ENCODE results near the gene RANBP17.

Gene RANBP17

GRCh38 chr5:171102877-171103610, 241.2 kb downstream of the RANBP17 start:
- no peak for DNase-seq

- DNase-seq = no peak
Observed at GRCh38 chr5:171107669-171108068, 245.9 kb downstream of the RANBP17 start.

GRCh38 chr5:171115519-171115918, 253.7 kb downstream of the RANBP17 start:
- no peak for DNase-seq

- DNase-seq = no peak
Observed at GRCh38 chr5:171116719-171117118, 254.9 kb downstream of the RANBP17 start.

GRCh38 chr5:171120986-171121622, 259.3 kb downstream of the RANBP17 start:
- no peak for DNase-seq

- DNase-seq = no peak
Observed at GRCh38 chr5:171121638-171122037, 259.8 kb downstream of the RANBP17 start.

GRCh38 chr5:171122372-171122771, 260.6 kb downstream of the RANBP17 start:
- DNase-seq = no peak

GRCh38 chr5:171123417-171123816, 261.6 kb downstream of the RANBP17 start:
- no peak for DNase-seq

- no peak for DNase-seq
Observed at GRCh38 chr5:171127314-171127713, 265.5 kb downstream of the RANBP17 start.

GRCh38 chr5:171128136-171128535, 266.3 kb downstream of the RANBP17 start:
- no peak for DNase-seq

GRCh38 chr5:171129308-171129707, 267.5 kb downstream of the RANBP17 start:
- no peak for DNase-seq

GRCh38 chr5:171131497-171131896, 269.7 kb downstream of the RANBP17 start:
- DNase-seq = no peak

GRCh38 chr5:171137768-171138525, 276.1 kb downstream of the RANBP17 start:
- DNase-seq = no peak

GRCh38 chr5:171139227-171139626, 277.4 kb downstream of the RANBP17 start:
- DNase-seq = no peak

- no peak for DNase-seq
Observed at GRCh38 chr5:171142617-171143016, 280.8 kb downstream of the RANBP17 start.

- DNase-seq = no peak
Observed at GRCh38 chr5:171143171-171143570, 281.4 kb downstream of the RANBP17 start.

- no peak for DNase-seq
Observed at GRCh38 chr5:171143926-171144325, 282.1 kb downstream of the RANBP17 start.

- no peak for DNase-seq
Observed at GRCh38 chr5:171149333-171149732, 287.5 kb downstream of the RANBP17 start.

- DNase-seq = no peak
Observed at GRCh38 chr5:171149772-171150171, 288.0 kb downstream of the RANBP17 start.

- no peak for DNase-seq
Observed at GRCh38 chr5:171152382-171152781, 290.6 kb downstream of the RANBP17 start.

GRCh38 chr5:171155621-171156020, 293.8 kb downstream of the RANBP17 start:
- no peak for DNase-seq

GRCh38 chr5:171157276-171157675, 295.5 kb downstream of the RANBP17 start:
- no peak for DNase-seq

- DNase-seq = no peak
Observed at GRCh38 chr5:171157775-171158174, 296.0 kb downstream of the RANBP17 start.

GRCh38 chr5:171158581-171158980, 296.8 kb downstream of the RANBP17 start:
- DNase-seq = no peak
